Testis (tissue), 2 donors: ENCODE data around the gene INO80C.

ENCODE experiments used
- CTCF ChIP-seq, 3 experiments: fragments of 450-650 bp in 2 of 3; fragments of 200-600 bp in 1 of 3; sonication (generic) in 1 of 3; IDR thresholded peaks; one replicate each; pipeline ENCODE4 v1.5.1; 2016 to 2019; ENCODE audit warnings: antibody characterized with exemption in 3 of 3, mild to moderate bottlenecking in 2 of 3, moderate library complexity in 1 of 3
- POLR2A ChIP-seq: fragments of 450-650 bp; IDR thresholded peaks from one replicate; pipeline ENCODE4 v1.6.1; 2017; ENCODE audit warnings: antibody characterized with exemption, mild to moderate bottlenecking, moderate library complexity

GRCh38 chr18:35508746-35509338, 11.1 kb upstream of the INO80C start:
- no peak for TF ChIP-seq CTCF (IDR thresholded peaks at IDR 0.05)
- TF ChIP-seq POLR2A, result no peak
